ENCODE results near the gene ABCB4.

GRCh38 chr7:87411186-87411585 lies 64.3 kb downstream of the ABCB4 start:
- TF ChIP-seq, protein P1, sequence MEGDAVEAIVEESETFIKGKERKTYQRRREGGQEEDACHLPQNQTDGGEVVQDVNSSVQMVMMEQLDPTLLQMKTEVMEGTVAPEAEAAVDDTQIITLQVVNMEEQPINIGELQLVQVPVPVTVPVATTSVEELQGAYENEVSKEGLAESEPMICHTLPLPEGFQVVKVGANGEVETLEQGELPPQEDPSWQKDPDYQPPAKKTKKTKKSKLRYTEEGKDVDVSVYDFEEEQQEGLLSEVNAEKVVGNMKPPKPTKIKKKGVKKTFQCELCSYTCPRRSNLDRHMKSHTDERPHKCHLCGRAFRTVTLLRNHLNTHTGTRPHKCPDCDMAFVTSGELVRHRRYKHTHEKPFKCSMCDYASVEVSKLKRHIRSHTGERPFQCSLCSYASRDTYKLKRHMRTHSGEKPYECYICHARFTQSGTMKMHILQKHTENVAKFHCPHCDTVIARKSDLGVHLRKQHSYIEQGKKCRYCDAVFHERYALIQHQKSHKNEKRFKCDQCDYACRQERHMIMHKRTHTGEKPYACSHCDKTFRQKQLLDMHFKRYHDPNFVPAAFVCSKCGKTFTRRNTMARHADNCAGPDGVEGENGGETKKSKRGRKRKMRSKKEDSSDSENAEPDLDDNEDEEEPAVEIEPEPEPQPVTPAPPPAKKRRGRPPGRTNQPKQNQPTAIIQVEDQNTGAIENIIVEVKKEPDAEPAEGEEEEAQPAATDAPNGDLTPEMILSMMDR (IDR thresholded peaks at IDR 0.05; ENCODE audit: poor library complexity): no peak
- TF ChIP-seq EZH2 (IDR thresholded peaks at IDR 0.05; ENCODE audit: borderline replicate concordance) (no peak), EZH2phosphoT487 (IDR thresholded peaks at IDR 0.05; ENCODE audit: low read depth, severe bottlenecking, unreplicated experiment) (no peak)

All from hepatocyte (in vitro differentiated cells).